ENCODE data around the gene HSPB1.
A peak's percentile ranks its signal among the peaks of the same experiment; 100 is the strongest.
"Not testable (repeated sequence)": the region's sequence is repeated elsewhere in the genome, so short reads cannot be mapped to it uniquely, and the experiment has no call there.

Gene HSPB1

GRCh38 chr7:76302347-76303201, at the start of gene HSPB1:
Gene HSPB1, plus strand, starts transcription at chr7:76302673. Its CDS starts 40 bp downstream, at chr7:76302713.
- peak; percentile 64 to 66 for DNase-seq

- DNase-seq, result no peak
Observed at GRCh38 chr7:76254781-76255180, 47.7 kb upstream of the HSPB1 start.

GRCh38 chr7:76257973-76258372, 44.5 kb upstream of the HSPB1 start:
- no peak for DNase-seq

GRCh38 chr7:76259124-76260093, 43.1 kb upstream of the HSPB1 start:
- DNase-seq, result no peak

- DNase-seq, result peak; percentile 30
Observed at GRCh38 chr7:76260171-76260703, 42.2 kb upstream of the HSPB1 start.

GRCh38 chr7:76261329-76261728, 41.1 kb upstream of the HSPB1 start:
- DNase-seq, result no peak

- DNase-seq, result no peak
Observed at GRCh38 chr7:76261931-76262330, 40.5 kb upstream of the HSPB1 start.

GRCh38 chr7:76262683-76263402, 39.6 kb upstream of the HSPB1 start:
- DNase-seq, result peak in 1 of 2 experiments; percentile 18

- DNase-seq, result no peak
Observed at GRCh38 chr7:76265299-76265698, 37.2 kb upstream of the HSPB1 start.

GRCh38 chr7:76267107-76267893, 35.2 kb upstream of the HSPB1 start:
- no peak for DNase-seq

GRCh38 chr7:76267894-76268183, 34.6 kb upstream of the HSPB1 start:
- DNase-seq, result no peak

GRCh38 chr7:76268376-76268775, 34.1 kb upstream of the HSPB1 start:
- DNase-seq, result no peak

GRCh38 chr7:76269895-76270294, 32.6 kb upstream of the HSPB1 start:
- no peak for DNase-seq

GRCh38 chr7:76271384-76271783, 31.1 kb upstream of the HSPB1 start:
- DNase-seq, result not testable (repeated sequence)

- DNase-seq, result no peak
Observed at GRCh38 chr7:76272142-76272541, 30.3 kb upstream of the HSPB1 start.

- DNase-seq, result no peak
Observed at GRCh38 chr7:76272851-76273497, 29.5 kb upstream of the HSPB1 start.

GRCh38 chr7:76273503-76273902, 29.0 kb upstream of the HSPB1 start:
- DNase-seq, result no peak

- no peak for DNase-seq
Observed at GRCh38 chr7:76278540-76278939, 23.9 kb upstream of the HSPB1 start.

GRCh38 chr7:76280408-76280807, 22.1 kb upstream of the HSPB1 start:
- no peak for DNase-seq

GRCh38 chr7:76281006-76281705, 21.3 kb upstream of the HSPB1 start:
- no peak for DNase-seq
